ENCODE results near the gene ZC3H7A.
"Not testable (repeated sequence)": the region's sequence is repeated elsewhere in the genome, so short reads cannot be mapped to it uniquely, and the experiment has no call there.

The ZC3H7A gene

GRCh38 chr16:11801481-11802021 lies 4.5 kb upstream of the ZC3H7A start:
- DNase-seq (ENCODE audit: low read depth): no peak

DNA sequence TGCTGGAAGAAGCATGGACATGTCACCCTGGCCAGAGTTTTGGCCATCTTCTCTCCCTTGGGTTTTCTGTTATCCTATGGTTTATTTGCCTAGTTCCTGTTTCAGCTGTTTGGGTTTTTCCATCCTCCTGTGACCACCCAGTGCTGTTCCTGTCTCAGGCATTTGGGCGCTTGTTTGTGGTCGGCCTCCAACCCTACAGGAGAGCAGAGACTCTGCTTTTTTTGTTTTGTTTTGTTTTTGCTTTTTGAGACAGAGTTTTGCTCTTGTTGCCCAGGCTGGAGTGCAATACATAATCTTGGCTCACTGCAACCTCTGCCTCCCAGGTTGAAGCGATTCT lies 3.3 kb upstream of the ZC3H7A start:
- no peak for DNase-seq (ENCODE audit: low read depth)

- DNase-seq (ENCODE audit: low read depth): no peak
These were observed 2.7 kb upstream of the ZC3H7A start for GRCh38 chr16:11799509-11800381.

- DNase-seq (ENCODE audit: low read depth): no peak
These were observed 1.9 kb upstream of the ZC3H7A start for GRCh38 chr16:11799017-11799381.

DNA sequence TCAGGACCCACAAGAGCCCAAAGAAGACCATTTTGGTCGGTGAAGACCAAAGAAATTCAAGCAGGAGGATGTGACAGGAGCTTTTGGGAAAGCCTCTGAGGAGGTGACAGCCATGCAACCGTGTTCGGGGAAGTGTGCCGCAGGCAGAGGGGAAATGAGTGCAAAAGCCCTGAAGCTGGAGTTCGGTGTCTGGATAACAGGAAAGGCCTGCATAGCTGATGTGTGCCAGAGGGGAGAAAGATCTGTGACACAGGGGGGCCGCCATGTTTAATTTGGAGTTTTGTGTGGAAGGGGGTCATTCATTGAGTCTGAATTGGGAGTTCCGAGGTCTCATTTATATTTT lies 870 bp upstream of the ZC3H7A start:
- DNase-seq (ENCODE audit: low read depth): no peak

GRCh38 chr16:11796227-11797165 lies 562 bp downstream of the ZC3H7A start:
- peak; percentile 53 for DNase-seq (ENCODE audit: low read depth)

DNA sequence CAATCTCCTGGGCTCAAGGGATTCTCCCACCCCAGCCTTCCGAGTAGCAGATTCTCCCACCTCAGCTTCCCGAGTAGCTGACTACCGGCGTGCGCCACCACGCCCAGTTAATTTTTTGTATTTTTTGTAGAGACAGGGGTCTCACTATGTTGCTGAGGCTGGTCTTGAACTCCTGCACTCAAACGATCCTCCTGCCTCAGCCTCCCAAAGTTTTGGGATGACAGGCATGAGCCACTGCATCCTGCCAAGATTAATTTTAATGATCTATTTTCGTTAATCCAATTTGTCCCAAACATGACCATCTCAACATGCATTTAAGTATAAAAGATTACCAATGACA lies 1.2 kb downstream of the ZC3H7A start:
- no peak for DNase-seq (ENCODE audit: low read depth)

- DNase-seq (ENCODE audit: low read depth): peak; percentile 30
These were observed 1.8 kb downstream of the ZC3H7A start for GRCh38 chr16:11794996-11795886.

DNA sequence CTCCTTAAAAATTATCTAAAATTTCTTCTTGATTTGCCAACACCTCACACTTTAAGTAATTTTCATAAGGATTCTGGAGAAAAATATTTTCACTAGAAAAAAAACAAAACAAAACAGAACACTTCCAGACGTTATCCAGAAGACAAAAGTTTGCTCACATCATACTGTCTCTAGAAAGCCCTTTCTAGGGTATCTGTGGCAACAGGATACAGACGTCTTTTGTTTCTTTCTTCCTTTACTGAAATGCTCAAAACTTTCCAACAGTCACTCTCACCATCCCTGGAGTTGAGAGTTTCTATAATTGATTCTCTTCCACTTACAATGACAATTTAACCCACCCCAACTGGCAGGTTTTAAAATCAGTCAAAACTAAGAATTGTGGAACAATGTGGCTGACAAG lies 2.6 kb downstream of the ZC3H7A start:
- DNase-seq (ENCODE audit: low read depth): no peak

GRCh38 chr16:11793840-11794239 lies 3.2 kb downstream of the ZC3H7A start:
- peak; percentile 38 for DNase-seq (ENCODE audit: low read depth)

- DNase-seq (ENCODE audit: low read depth): no peak
These were observed 4.4 kb downstream of the ZC3H7A start for GRCh38 chr16:11792410-11793241.

DNA sequence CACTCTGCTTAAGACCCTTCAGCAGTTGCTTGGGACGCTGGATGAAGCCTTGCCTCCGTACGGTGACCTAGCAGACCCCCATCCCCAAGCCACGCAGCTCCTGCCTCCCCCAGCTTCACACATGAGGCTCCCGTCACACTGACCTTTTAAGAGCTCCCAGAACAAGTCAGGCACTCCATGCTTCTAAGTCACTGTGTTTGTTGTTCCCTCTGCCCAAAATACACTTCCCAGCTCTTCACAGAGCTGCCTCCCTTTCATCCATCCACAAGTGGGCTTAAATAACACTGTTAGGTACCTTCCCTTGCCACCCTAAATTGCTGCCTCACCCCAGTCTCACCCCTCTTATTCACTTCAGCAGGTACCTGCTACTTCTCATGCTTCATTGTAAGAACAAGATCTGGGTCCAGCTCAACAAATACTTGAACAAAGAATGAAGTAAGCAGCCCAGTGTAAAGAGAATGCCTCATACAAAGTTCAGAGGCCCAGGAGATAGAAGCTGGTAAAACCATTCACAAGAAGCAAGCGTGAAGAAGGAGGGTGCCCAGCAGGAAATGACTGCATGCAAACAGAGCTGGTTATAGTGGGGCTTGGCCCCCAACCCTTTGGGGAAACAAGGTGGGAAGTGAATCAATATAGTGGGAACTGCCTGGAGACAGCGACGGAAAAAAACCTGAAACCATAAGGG lies 5.8 kb downstream of the ZC3H7A start:
- DNase-seq (ENCODE audit: low read depth): no peak

DNA sequence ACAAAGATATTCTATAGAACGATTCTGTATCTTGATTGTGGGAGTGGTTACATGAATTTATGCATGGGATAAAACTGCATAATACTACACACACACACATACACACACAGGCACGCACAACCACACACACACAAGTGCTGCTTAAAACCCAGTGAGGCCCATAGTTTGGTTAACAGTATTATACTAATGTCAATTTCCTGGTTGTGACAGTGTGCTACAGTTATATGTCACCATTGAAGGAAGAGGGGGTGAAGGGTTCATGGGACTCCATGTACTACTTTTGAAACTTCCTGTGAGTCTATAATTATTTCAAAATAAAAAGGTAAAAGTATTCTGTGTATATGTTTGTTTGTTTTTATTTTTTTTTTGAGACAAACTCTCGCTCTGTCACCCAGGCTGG lies 8.1 kb downstream of the ZC3H7A start:
- no peak for DNase-seq (ENCODE audit: low read depth)

DNA sequence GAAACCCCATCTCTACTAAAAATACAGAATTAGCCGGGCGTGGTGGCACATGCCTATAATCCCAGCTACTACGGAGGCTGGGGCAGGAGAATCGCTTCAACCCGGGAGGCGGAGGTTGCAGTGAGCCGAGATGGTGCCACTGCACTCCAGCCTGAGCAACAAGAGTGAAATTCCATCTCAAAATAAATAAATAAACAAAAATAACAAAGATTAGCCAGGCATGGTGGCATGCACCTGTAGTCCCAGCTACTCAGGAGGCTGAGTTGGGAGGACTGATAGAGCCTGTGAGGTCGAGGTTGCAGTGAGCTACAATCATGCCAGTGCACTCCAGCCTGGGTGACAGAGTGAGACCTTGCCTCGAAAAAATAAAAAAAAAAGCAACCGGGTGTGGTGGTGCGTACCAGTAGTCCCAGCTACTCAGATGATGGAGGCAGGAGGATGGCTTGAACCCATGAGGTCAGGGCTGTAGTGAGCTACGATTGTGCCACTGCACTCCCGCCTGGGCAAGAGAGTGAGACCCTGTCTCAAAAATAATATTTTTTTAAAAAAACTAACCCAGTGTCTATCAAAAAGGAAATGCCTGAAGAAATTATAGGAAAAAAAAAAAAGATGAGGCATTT lies 12.0 kb downstream of the ZC3H7A start:
- DNase-seq (ENCODE audit: low read depth): not testable (repeated sequence)

DNA sequence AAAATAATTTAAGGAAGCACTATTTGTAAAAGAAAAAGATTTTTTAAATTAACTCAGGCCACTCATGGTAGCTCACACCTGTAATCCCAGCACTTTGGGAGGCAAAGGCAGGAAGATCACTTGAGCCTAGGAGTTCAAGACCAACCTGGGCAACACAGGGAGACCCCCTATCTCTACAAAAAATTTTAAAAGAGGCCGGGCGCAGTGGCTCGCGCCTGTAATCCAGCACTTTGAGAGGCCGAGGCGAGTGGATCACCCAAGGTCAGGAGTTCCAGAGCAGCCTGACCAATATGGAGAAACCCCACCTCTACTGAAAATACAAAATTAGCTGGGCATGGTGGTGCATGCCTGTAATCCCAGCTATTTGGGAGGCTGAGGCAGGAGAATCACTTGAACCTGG lies 12.7 kb downstream of the ZC3H7A start:
- DNase-seq (ENCODE audit: low read depth): not testable (repeated sequence)

- no peak for DNase-seq (ENCODE audit: low read depth)
These were observed 13.1 kb downstream of the ZC3H7A start for GRCh38 chr16:11784038-11784369.

DNA sequence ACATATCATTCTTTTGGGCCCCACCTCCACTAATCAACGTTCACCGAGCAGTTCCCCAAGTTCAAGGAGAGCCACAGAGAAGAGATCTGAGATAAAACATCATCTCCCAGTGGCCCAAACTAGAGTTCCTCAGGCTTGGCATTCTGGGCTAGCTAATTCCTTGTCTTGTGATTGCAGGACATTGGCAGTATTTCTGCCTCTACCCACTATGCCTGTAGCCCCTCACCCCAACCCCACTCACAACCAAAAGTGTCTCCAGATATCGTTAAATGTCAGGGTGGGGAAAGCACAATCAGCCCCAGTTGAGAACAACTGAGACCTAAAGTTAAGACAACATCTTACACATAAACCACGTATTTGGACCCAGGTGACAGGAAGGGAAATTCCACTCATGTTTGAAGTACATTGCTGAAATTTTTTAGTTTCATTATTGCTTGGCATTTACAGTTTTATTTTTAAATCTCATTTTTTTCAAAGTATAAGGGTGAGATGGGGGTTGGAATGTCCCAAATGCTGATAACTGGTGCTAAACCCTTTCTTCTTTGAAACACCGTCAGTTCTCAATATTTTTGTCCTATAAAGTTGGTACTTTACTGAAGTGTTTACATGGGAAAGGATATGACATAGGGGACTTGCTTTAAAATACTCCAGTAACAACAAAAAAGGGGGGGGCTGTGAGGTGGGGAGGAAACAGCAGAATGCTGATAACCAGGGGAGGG lies 13.6 kb downstream of the ZC3H7A start:
- DNase-seq (ENCODE audit: low read depth): no peak

- no peak for DNase-seq (ENCODE audit: low read depth)
These were observed 15.3 kb downstream of the ZC3H7A start for GRCh38 chr16:11781773-11782172.

DNA sequence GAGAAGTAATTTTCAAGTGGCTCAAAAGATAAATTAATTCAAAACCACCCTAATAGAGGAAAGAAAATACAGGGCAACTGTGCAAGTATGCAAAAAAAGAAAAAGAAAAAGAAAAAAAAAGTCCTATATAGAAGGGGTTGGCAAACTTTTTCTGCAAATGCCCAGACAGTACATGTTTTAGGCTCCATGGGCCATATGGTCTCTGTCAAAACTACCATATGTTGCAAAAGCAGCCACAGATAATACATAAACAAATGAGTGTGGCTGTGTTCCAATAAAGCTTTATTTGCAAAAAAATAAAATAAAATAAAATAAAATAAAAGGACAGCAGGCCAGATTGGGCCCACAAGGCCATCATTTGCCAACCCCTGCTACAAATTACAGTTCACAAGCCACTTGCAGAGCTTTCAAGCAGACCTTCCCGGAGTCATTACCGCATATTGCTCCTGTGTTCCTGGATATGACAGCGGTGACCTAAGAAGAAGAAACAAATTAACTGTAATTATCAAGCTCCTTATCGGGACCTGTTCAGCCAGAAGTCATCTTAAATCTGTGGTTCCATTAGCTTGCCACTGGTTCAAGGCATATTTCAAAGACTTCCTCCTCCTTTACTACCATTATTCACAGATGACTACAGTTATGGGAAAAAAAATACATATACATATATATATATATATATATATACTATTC lies 15.9 kb downstream of the ZC3H7A start:
- no peak for DNase-seq (ENCODE audit: low read depth)
